ENCODE measurements around the gene CCDC54.

- TF ChIP-seq CTCF (IDR thresholded peaks at IDR 0.05) (no peak), EP300 (IDR thresholded peaks at IDR 0.05) (no peak)
Observed at GRCh38 chr3:107373896-107374295, 3.3 kb upstream of the CCDC54 start.

Data from tibial nerve (tissue), 4 donors.